DMS53 (cell line): ENCODE results near the gene FCGR3B.
"Not testable (repeated sequence)": the region's sequence is repeated elsewhere in the genome, so short reads cannot be mapped to it uniquely, and the experiment has no call there.

Experiments
- DNase-seq: peaks from one replicate; lab custom pipeline; 2025; lab: John Stamatoyannopoulos, UW

The FCGR3B gene

GRCh38 chr1:161631076-161631475 is at the start of gene FCGR3B:
FCGR3B (minus strand) TSS chr1:161631176; CDS start chr1:161631094, 82 bp downstream.
- no peak for DNase-seq

- no peak for DNase-seq
Measured at GRCh38 chr1:161678500-161678899, 47.5 kb upstream of the FCGR3B start.

- no peak for DNase-seq
Measured at GRCh38 chr1:161676958-161677689, 46.1 kb upstream of the FCGR3B start.

GRCh38 chr1:161676441-161676840 is 45.5 kb upstream of the FCGR3B start:
- DNase-seq, result no peak

GRCh38 chr1:161674908-161675307 is 43.9 kb upstream of the FCGR3B start:
- not testable (repeated sequence) for DNase-seq

GRCh38 chr1:161674447-161674846 is 43.5 kb upstream of the FCGR3B start:
- DNase-seq, result not testable (repeated sequence)

GRCh38 chr1:161673437-161673836 is 42.5 kb upstream of the FCGR3B start:
- not testable (repeated sequence) for DNase-seq

- not testable (repeated sequence) for DNase-seq
Measured at GRCh38 chr1:161671045-161672020, 40.4 kb upstream of the FCGR3B start.

GRCh38 chr1:161664689-161665088 is 33.7 kb upstream of the FCGR3B start:
- not testable (repeated sequence) for DNase-seq

GRCh38 chr1:161663569-161663968 is 32.6 kb upstream of the FCGR3B start:
- DNase-seq, result not testable (repeated sequence)

GRCh38 chr1:161662684-161663339 is 31.8 kb upstream of the FCGR3B start, which contains the start of gene FCGR2B:
FCGR2B (plus strand) TSS chr1:161663143; CDS start chr1:161663242, 99 bp downstream.
- not testable (repeated sequence) for DNase-seq

GRCh38 chr1:161661660-161662311 is 30.8 kb upstream of the FCGR3B start:
- DNase-seq, result not testable (repeated sequence)

GRCh38 chr1:161658524-161658923 is 27.5 kb upstream of the FCGR3B start:
- not testable (repeated sequence) for DNase-seq

GRCh38 chr1:161653971-161654370 is 23.0 kb upstream of the FCGR3B start:
- not testable (repeated sequence) for DNase-seq

GRCh38 chr1:161653541-161653940 is 22.6 kb upstream of the FCGR3B start:
- DNase-seq, result not testable (repeated sequence)

GRCh38 chr1:161647507-161648360 is 16.8 kb upstream of the FCGR3B start:
- peak; percentile 59 for DNase-seq

- not testable (repeated sequence) for DNase-seq
Measured at GRCh38 chr1:161644855-161645254, 13.9 kb upstream of the FCGR3B start.

- DNase-seq, result not testable (repeated sequence)
Measured at GRCh38 chr1:161643481-161644208, 12.7 kb upstream of the FCGR3B start.

GRCh38 chr1:161642697-161643096 is 11.7 kb upstream of the FCGR3B start:
- not testable (repeated sequence) for DNase-seq

- DNase-seq, result not testable (repeated sequence)
Measured at GRCh38 chr1:161639203-161639602, 8.2 kb upstream of the FCGR3B start.
